ENCODE measurements around the gene AKT2.

AKT2 gene

DNA sequence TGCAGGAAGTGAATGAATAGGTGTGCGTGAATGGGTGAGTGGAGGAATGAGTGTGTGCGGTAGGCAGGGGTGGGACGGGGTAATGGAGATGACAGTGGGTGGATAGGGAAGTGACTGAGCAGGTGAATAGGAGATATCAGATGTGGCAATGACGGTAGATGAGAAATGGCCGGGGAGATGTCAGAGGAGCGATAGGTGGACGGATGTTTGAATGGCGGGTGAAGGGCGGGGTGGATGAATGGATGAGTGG, 68.4 kb downstream of the AKT2 start:
- Histone ChIP-seq H3K9ac (no peak overlapping the region), H3K4me3 (no peak overlapping the region), H3K36me3 (peaks cover 19% of the 10 kb centered on the region; the same call in 1 of the 2 replicates), H3K4me2 (no peak overlapping the region), H3K9me3 (peaks cover 3% of the 10 kb centered on the region; the same call in 1 of the 2 replicates), H3K4me1 (no peaks in the 10 kb centered on the region), H3K27ac (no peak overlapping the region), H3K27me3 (peaks cover 47% of the 10 kb centered on the region), H4K20me1 (no peaks in the 10 kb centered on the region)
- TF ChIP-seq Cebpa-rat (IDR thresholded peaks at IDR 0.05), result no peak

DNA sequence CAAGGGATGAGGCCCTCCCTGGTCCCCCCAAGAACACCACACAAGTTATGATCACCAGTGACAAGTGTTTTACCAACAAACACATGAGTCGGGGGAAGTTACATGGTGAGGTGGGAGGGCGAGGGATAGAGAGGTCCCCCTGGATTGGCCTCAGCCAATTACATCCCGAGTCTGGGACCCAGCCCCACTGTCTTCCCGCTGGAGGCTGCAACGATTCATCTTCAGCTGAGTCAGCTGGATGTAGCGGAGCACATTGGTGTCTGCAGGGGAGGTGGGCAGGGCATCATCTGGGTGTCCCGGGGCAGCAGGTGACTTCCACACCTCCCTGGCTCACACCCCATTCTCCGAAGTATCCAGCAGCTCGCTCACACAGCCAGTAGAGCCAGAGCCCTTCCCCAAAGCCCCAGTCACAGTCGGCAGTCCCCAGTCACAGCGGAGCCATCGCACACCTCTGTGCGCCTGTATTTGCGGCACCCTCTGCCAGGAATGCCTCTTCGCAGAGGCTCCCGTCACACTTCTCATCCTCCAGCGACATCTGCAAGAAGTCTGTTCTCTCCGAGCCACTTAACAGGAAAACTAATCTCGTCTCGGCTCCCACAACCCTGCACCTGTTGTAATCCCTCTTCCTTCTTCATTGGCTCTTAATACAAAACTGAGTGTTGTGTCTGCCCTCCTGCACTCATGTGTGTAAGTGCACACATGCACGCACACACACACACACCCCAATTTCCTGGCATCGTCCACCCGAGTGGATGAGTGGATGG, 69.0 kb downstream of the AKT2 start:
- Histone ChIP-seq H3K4me1 (no peaks in the 10 kb centered on the region), H3K27me3 (peaks cover 47% of the 10 kb centered on the region), H3K27ac (no peak overlapping the region), H4K20me1 (no peaks in the 10 kb centered on the region), H3K4me3 (no peak overlapping the region), H3K9me3 (peaks cover 3% of the 10 kb centered on the region; the same call in 1 of the 2 replicates), H3K4me2 (no peak overlapping the region), H3K9ac (no peak overlapping the region), H3K36me3 (peaks cover 23% of the 10 kb centered on the region; the same call in 1 of the 2 replicates)
- TF ChIP-seq Cebpa-rat (IDR thresholded peaks at IDR 0.05), result no peak

DNA sequence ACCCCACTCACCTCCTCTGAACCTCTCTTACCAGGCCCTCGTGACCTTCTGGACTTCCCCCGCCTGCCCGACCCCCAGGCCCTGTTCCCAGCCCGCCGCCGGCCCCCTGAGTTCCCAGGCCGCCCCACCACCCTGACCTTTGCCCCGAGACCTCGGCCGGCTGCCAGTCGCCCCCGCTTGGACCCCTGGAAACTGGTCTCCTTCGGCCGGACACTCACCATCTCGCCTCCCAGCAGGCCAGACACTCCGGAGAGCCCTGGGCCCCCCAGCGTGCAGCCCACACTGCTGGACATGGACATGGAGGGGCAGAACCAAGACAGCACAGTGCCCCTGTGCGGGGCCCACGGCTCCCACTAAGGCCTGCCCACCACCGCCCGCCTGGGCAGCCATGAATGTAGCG, 70.2 kb downstream of the AKT2 start:
- H3K27ac ChIP-seq, result no peak overlapping the region
- H3K4me1 ChIP-seq, result no peaks in the 10 kb centered on the region
- H3K4me3 ChIP-seq, result no peak overlapping the region
- no peak overlapping the region for H3K9ac ChIP-seq
- no peaks in the 10 kb centered on the region for H4K20me1 ChIP-seq
- no peak overlapping the region for H3K4me2 ChIP-seq
- no peak for TF ChIP-seq Cebpa-rat (IDR thresholded peaks at IDR 0.05)
- peaks cover 41% of the 10 kb centered on the region for H3K27me3 ChIP-seq
- H3K36me3 ChIP-seq, result peaks cover 36% of the 10 kb centered on the region
- H3K9me3 ChIP-seq, result peaks cover 3% of the 10 kb centered on the region; the same call in 1 of the 2 replicates

DNA sequence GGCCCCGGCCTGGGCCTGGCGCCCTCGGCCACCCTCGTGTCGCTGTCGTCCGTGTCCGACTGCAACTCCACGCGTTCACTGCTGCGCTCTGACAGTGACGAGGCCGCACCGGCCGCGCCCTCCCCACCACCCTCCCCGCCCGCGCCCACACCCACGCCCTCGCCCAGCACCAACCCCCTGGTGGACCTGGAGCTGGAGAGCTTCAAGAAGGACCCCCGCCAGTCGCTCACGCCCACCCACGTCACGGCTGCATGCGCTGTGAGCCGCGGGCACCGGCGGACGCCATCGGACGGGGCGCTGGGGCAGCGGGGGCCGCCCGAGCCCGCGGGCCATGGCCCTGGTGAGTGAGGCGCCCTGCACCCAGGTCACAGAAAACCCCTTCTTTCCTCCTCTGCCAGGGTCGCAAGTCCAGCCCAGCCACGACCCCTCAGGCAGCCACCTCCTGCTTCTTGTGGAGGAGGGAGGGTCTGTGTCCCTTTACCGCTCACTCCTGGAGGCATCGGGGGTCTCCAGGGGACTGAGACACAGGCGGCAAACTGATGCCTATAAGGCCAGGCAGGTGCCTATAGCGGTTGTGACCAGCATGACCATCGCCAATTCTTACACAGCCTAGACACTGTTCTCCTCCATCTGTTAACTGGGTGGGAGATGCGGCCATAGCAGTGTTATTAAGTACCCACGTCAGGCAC, 71.1 kb downstream of the AKT2 start:
- H3K4me2 ChIP-seq, result no peak overlapping the region
- no peaks in the 10 kb centered on the region for H4K20me1 ChIP-seq
- peaks cover 3% of the 10 kb centered on the region; the same call in 1 of the 2 replicates for H3K9me3 ChIP-seq
- no peak overlapping the region for H3K27ac ChIP-seq
- no peak for TF ChIP-seq Cebpa-rat (IDR thresholded peaks at IDR 0.05)
- H3K9ac ChIP-seq, result no peak overlapping the region
- peaks cover 32% of the 10 kb centered on the region for H3K27me3 ChIP-seq
- H3K4me3 ChIP-seq, result no peak overlapping the region
- no peaks in the 10 kb centered on the region for H3K4me1 ChIP-seq
- H3K36me3 ChIP-seq, result peaks cover 45% of the 10 kb centered on the region

DNA sequence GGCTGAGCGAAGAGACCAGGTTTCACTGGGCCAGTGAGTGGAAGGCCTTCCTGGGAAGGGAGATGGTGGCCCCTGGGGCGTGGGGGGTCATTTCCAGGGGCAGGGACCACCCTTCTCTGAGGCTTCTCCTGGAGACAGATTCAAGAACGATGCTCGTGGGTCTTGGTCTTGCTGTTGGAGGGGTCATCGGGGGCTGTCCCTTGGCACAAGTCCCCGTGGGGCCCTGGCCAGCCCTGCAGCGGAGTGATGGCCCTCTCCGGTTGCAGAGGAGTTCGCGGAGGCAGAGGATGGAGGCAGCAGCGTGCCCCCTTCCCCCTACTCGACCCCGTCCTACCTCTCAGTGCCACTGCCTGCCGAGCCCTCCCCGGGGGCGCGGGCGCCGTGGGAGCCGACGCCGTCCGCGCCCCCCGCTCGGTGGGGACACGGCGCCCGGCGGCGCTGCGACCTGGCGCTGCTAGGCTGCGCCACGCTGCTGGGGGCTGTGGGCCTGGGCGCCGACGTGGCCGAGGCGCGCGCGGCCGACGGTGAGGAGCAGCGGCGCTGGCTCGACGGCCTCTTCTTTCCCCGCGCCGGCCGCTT, 71.8 kb downstream of the AKT2 start:
- no peak overlapping the region for H3K27ac ChIP-seq
- H3K9ac ChIP-seq, result no peak overlapping the region
- H3K9me3 ChIP-seq, result peaks cover 3% of the 10 kb centered on the region; the same call in 1 of the 2 replicates
- H3K4me1 ChIP-seq, result no peaks in the 10 kb centered on the region
- TF ChIP-seq Cebpa-rat (IDR thresholded peaks at IDR 0.05), result no peak
- H3K36me3 ChIP-seq, result peaks cover 51% of the 10 kb centered on the region
- no peak overlapping the region for H3K4me2 ChIP-seq
- H3K4me3 ChIP-seq, result no peak overlapping the region
- peaks cover 25% of the 10 kb centered on the region for H3K27me3 ChIP-seq
- H4K20me1 ChIP-seq, result no peaks in the 10 kb centered on the region

DNA sequence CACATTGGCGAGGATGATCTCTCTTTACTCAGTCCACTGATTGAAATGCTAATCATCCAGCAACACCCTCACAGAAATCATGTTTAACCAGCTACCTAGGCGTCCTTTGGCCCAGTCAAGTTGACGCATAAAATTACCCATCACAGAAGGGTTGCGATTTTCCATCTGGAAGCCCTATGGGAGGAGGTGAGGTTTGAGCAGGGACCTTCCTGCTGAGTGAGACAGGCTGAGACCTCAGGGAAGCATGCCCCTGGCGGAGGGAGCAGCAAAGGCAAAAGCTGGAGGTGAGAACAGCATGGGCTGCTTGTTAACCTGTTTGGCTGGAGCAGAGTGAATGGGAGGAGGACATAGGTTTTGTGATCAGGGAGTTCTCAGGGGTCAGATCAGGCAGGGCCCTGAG, 74.3 kb downstream of the AKT2 start:
- Histone ChIP-seq H4K20me1 (no peaks in the 10 kb centered on the region), H3K36me3 (peaks cover 62% of the 10 kb centered on the region), H3K4me1 (no peaks in the 10 kb centered on the region), H3K27me3 (peaks cover under 1% of the 10 kb centered on the region; the same call in 1 of the 2 replicates), H3K4me2 (no peak overlapping the region), H3K9ac (no peak overlapping the region), H3K9me3 (no peaks in the 10 kb centered on the region), H3K4me3 (no peak overlapping the region), H3K27ac (no peak overlapping the region)
- no peak for TF ChIP-seq Cebpa-rat (IDR thresholded peaks at IDR 0.05)

DNA sequence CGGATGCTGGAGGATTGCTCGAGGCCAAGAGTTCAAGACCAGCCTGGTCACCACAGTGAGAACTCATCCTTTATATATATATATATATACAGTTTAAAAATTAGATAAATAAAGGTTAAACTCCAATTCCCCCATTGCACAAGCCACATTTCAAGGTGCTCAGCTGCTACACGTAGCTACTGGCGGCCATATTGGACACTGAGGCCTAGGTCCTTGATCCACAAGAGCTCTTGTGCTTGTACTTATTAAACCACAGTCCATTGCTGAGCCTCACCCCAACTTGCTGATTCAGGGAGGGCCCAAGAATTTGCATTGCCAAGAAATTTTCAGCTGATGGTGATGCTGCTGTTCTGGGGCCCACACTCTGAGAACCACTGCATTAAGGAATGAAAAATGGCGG, 76.5 kb downstream of the AKT2 start:
- no peak overlapping the region for H3K4me2 ChIP-seq
- H3K4me3 ChIP-seq, result no peak overlapping the region
- 0 out of 2 replicates have a peak, but pooled peaks cover 5% of the 10 kb centered on the region for H4K20me1 ChIP-seq
- H3K9me3 ChIP-seq, result no peaks in the 10 kb centered on the region
- no peak overlapping the region for H3K9ac ChIP-seq
- no peaks in the 10 kb centered on the region for H3K4me1 ChIP-seq
- H3K27ac ChIP-seq, result no peak overlapping the region
- TF ChIP-seq Cebpa-rat (IDR thresholded peaks at IDR 0.05), result no peak
- peaks cover 83% of the 10 kb centered on the region for H3K36me3 ChIP-seq
- H3K27me3 ChIP-seq, result no peaks in the 10 kb centered on the region

DNA sequence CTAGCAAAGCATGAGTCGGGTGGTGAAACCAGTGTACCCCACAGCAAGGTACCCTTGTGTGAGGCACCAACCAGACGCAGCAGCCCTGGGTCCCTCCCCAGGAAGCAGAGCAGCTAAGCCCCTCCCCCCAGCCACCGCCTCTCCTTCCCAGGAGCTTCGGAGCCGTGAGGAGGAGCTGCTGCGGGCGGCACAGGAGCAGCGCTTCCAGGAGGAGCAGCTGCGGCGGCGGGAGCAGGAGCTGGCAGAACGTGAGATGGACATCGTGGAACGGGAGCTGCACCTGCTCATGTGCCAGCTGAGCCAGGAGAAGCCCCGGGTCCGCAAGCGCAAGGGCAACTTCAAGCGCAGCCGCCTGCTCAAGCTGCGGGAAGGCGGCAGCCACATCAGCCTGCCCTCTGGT, 79.4 kb downstream of the AKT2 start:
- Histone ChIP-seq H3K4me2 (no peak overlapping the region), H3K27me3 (no peaks in the 10 kb centered on the region), H4K20me1 (0 out of 2 replicates have a peak, but pooled peaks cover 5% of the 10 kb centered on the region), H3K4me3 (no peak overlapping the region), H3K27ac (no peak overlapping the region), H3K9me3 (no peaks in the 10 kb centered on the region), H3K9ac (no peak overlapping the region), H3K36me3 (peaks cover 71% of the 10 kb centered on the region), H3K4me1 (no peaks in the 10 kb centered on the region)
- no peak for TF ChIP-seq Cebpa-rat (IDR thresholded peaks at IDR 0.05)

DNA sequence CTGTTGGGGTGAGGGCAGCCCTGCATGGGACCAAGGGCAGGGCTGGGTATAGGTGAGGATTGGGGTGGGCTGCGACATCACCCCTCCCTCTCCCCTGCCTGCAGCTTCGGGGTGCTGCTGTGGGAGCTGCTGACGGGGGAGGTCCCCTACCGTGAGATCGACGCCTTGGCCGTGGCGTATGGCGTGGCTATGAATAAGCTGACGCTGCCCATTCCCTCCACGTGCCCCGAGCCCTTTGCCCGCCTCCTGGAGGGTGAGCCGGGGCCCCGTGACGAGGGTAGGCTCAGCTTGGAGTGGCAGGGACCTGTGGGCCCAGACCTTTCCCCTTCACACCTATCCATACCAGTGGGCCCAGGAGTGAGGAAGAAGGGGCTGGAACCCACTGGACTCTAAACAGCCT, 80.8 kb downstream of the AKT2 start:
- H4K20me1 ChIP-seq, result 0 out of 2 replicates have a peak, but pooled peaks cover 5% of the 10 kb centered on the region
- H3K4me3 ChIP-seq, result no peak overlapping the region
- no peaks in the 10 kb centered on the region for H3K4me1 ChIP-seq
- H3K27ac ChIP-seq, result no peak overlapping the region
- no peak for TF ChIP-seq Cebpa-rat (IDR thresholded peaks at IDR 0.05)
- H3K9me3 ChIP-seq, result no peaks in the 10 kb centered on the region
- H3K9ac ChIP-seq, result no peak overlapping the region
- no peak overlapping the region for H3K4me2 ChIP-seq
- H3K36me3 ChIP-seq, result peaks cover 57% of the 10 kb centered on the region
- H3K27me3 ChIP-seq, result no peaks in the 10 kb centered on the region

Data from BLaER1 (cell line).